ENCODE results near the gene HOXA4. TPM values are rescaled to one million over a fixed set of nuclear protein-coding genes. Genes with fewer than 3 reads are reported as not detected.

Gene HOXA4
- total and polyA plus RNA-seq, 2 donors (not counting 1 experiment from before 2014, with no cell fraction given) = 0.33 to 3.6 TPM

- H3K27me3 ChIP-seq (ENCODE audit: control insufficient read depth, insufficient read depth, low read length) = no peaks in the 10 kb centered on the region
- TF ChIP-seq CTCF (conservative IDR thresholded peaks at IDR 0.05 in 1 of 2, IDR thresholded peaks at IDR 0.05 in 1 of 2; ENCODE audit: low read depth in 1 of 2, low read length in 2 of 2) (no peak), EZH2 (IDR thresholded peaks at IDR 0.05; ENCODE audit: low read length, missing control alignments) (no peak)
- peak overlapping the region; percentile 97 for H3K4me2 ChIP-seq (ENCODE audit: extremely low read depth, insufficient read depth, low read length)
- H3K27ac ChIP-seq (ENCODE audit: insufficient read depth, low read length) = peak overlapping the region; percentile 95
- H4K20me1 ChIP-seq (ENCODE audit: control insufficient read depth, extremely low read depth, insufficient read depth, low read length) = no peaks in the 10 kb centered on the region
- H3K4me3 ChIP-seq (replicated peaks in 1 of 4; ENCODE audit: control extremely low read depth in 1 of 4, insufficient read depth in 1 of 4, low read depth in 3 of 4, low read length in 4 of 4) = peak overlapping the region; percentile 52 to 93 (median 81)
- peaks cover 83% of the 10 kb centered on the region for H3K79me2 ChIP-seq (ENCODE audit: control insufficient read depth, insufficient read depth, low read length)
- peaks cover 21% of the 10 kb centered on the region for H3K4me1 ChIP-seq (ENCODE audit: control insufficient read depth, extremely low read depth, insufficient read depth, low read length)
- H3K9me3 ChIP-seq (ENCODE audit: control insufficient read depth, insufficient read depth, low read depth, low read length) = no peaks in the 10 kb centered on the region
- no peak overlapping the region for H2AFZ ChIP-seq (ENCODE audit: low read length)
- H3K9ac ChIP-seq (ENCODE audit: insufficient read depth, low read length) = peak overlapping the region; percentile 74
- H3K36me3 ChIP-seq (ENCODE audit: control insufficient read depth, insufficient read depth, low read length) = no peaks in the 10 kb centered on the region
- DNase-seq (ENCODE audit: low read depth in 2 of 2) = peak; percentile 45 to 68
These were observed 29.8 kb downstream of the HOXA4 start for GRCh38 chr7:27100694-27101170.

GRCh38 chr7:27099453-27100370, 30.8 kb downstream of the HOXA4 start:
- peaks cover 76% of the 10 kb centered on the region for H3K79me2 ChIP-seq (ENCODE audit: control insufficient read depth, insufficient read depth, low read length)
- peak overlapping the region; percentile 70 to 93 (median 84) for H3K4me3 ChIP-seq (replicated peaks in 1 of 4; ENCODE audit: control extremely low read depth in 1 of 4, insufficient read depth in 1 of 4, low read depth in 3 of 4, low read length in 4 of 4)
- H3K9me3 ChIP-seq (ENCODE audit: control insufficient read depth, insufficient read depth, low read depth, low read length) = no peaks in the 10 kb centered on the region
- peak; percentile 36 to 50 for DNase-seq (ENCODE audit: low read depth in 2 of 2)
- H3K9ac ChIP-seq (ENCODE audit: insufficient read depth, low read length) = peak overlapping the region; percentile 77
- H3K27me3 ChIP-seq (ENCODE audit: control insufficient read depth, insufficient read depth, low read length) = no peaks in the 10 kb centered on the region
- no peak overlapping the region for H2AFZ ChIP-seq (ENCODE audit: low read length)
- no peak for TF ChIP-seq CTCF (conservative IDR thresholded peaks at IDR 0.05 in 1 of 2, IDR thresholded peaks at IDR 0.05 in 1 of 2; ENCODE audit: low read depth in 1 of 2, low read length in 2 of 2)
- TF ChIP-seq EZH2 (IDR thresholded peaks at IDR 0.05; ENCODE audit: low read length, missing control alignments) = no peak
- H3K27ac ChIP-seq (ENCODE audit: insufficient read depth, low read length) = peak overlapping the region; percentile 95
- H4K20me1 ChIP-seq (ENCODE audit: control insufficient read depth, extremely low read depth, insufficient read depth, low read length) = no peaks in the 10 kb centered on the region
- H3K36me3 ChIP-seq (ENCODE audit: control insufficient read depth, insufficient read depth, low read length) = no peaks in the 10 kb centered on the region
- H3K4me2 ChIP-seq (ENCODE audit: extremely low read depth, insufficient read depth, low read length) = peak overlapping the region; percentile 97
- peaks cover 13% of the 10 kb centered on the region for H3K4me1 ChIP-seq (ENCODE audit: control insufficient read depth, extremely low read depth, insufficient read depth, low read length)

GRCh38 chr7:27098578-27099451, 31.7 kb downstream of the HOXA4 start:
- H3K4me3 ChIP-seq (replicated peaks in 1 of 4; ENCODE audit: control extremely low read depth in 1 of 4, insufficient read depth in 1 of 4, low read depth in 3 of 4, low read length in 4 of 4) = peak overlapping the region; percentile 70 to 93 (median 84)
- H2AFZ ChIP-seq (ENCODE audit: low read length) = no peak overlapping the region
- peak overlapping the region; percentile 77 for H3K9ac ChIP-seq (ENCODE audit: insufficient read depth, low read length)
- H3K27ac ChIP-seq (ENCODE audit: insufficient read depth, low read length) = peak overlapping the region; percentile 95
- peak overlapping the region; percentile 97 for H3K4me2 ChIP-seq (ENCODE audit: extremely low read depth, insufficient read depth, low read length)
- H3K36me3 ChIP-seq (ENCODE audit: control insufficient read depth, insufficient read depth, low read length) = no peaks in the 10 kb centered on the region
- H3K9me3 ChIP-seq (ENCODE audit: control insufficient read depth, insufficient read depth, low read depth, low read length) = no peaks in the 10 kb centered on the region
- no peaks in the 10 kb centered on the region for H4K20me1 ChIP-seq (ENCODE audit: control insufficient read depth, extremely low read depth, insufficient read depth, low read length)
- TF ChIP-seq CTCF (conservative IDR thresholded peaks at IDR 0.05 in 1 of 2, IDR thresholded peaks at IDR 0.05 in 1 of 2; ENCODE audit: low read depth in 1 of 2, low read length in 2 of 2) = no peak
- no peak for TF ChIP-seq EZH2 (IDR thresholded peaks at IDR 0.05; ENCODE audit: low read length, missing control alignments)
- peak; percentile 69 to 93 for DNase-seq (ENCODE audit: low read depth in 2 of 2)
- H3K27me3 ChIP-seq (ENCODE audit: control insufficient read depth, insufficient read depth, low read length) = no peaks in the 10 kb centered on the region
- H3K4me1 ChIP-seq (ENCODE audit: control insufficient read depth, extremely low read depth, insufficient read depth, low read length) = peaks cover 11% of the 10 kb centered on the region
- H3K79me2 ChIP-seq (ENCODE audit: control insufficient read depth, insufficient read depth, low read length) = peaks cover 71% of the 10 kb centered on the region

Measured in fibroblast of lung (primary cell).